K562 (cell line): Measurements from ENCODE around the gene PSAT1. TPM values are rescaled to one million over a fixed set of nuclear protein-coding genes. Genes with fewer than 3 reads are reported as not detected.

Experiments used
- ATAC-seq: fragments of 200-7000 bp; cut with Tn5 transposase; 3 replicates; pipeline ENCODE4 v1.9.1; 2020; ENCODE audit warnings: moderate library complexity
- BruUV-seq: library from RNA; stranded (reverse); fragments of 400-500 nt; replicated peaks from 2 replicates; lab custom pipeline; 2021; lab: Mats Ljungman, UMichigan
- CTCF ChIA-PET: fragments of 300-600 bp; formaldehyde crosslinking; extraction: SDS; loops from one replicate; lab custom pipeline; 2021; ENCODE audit warnings: low intra/inter-chr PET ratio; lab: Yijun Ruan, JAX
- POLR2A ChIA-PET: fragments of 300-600, 350-650 bp; sonication (Branson Sonifier 250); formaldehyde crosslinking; extraction: SDS; loops from one replicate; lab custom pipeline; 2021; ENCODE audit warnings: antibody characterized with exemption, inconsistent platforms; lab: Yijun Ruan, JAX
- DNase-seq, 4 experiments: peaks; one replicate each; pipeline versions ENCODE4 v3.0.0 to v3.0.0-alpha.2; 2011 to 2018; ENCODE audit warnings: low spot score in 3 of 4, mixed read lengths in 3 of 4; ENCODE audit errors: extremely low read depth in 1 of 4
- FAIRE-seq: peaks from 2 replicates; lab custom pipeline; 2011; peaks lifted over from hg19 to GRCh38; lab: Jason Lieb, UNC
- H2AFZ ChIP-seq: 2 replicates; pipeline ENCODE4 v1.6.0; 2011; ENCODE audit warnings: low read depth, low read length, control low read depth, inconsistent platforms
- H3K27ac ChIP-seq: fragments of 200-600 bp; 3 replicates; pipeline ENCODE4 v1.8.0; 2011; ENCODE audit warnings: low read depth, mild to moderate bottlenecking, control low read depth, inconsistent platforms, low read length, moderate library complexity, mixed read lengths; ENCODE audit errors: extremely low read depth
- H3K27me3 ChIP-seq, 2 experiments: fragments of 300-600 bp in 1 of 2; 2 replicates in 1 of 2; 3 replicates in 1 of 2; pipeline versions ENCODE4 v1.6.0 to v1.8.0; 2011; ENCODE audit warnings: inconsistent platforms in 2 of 2, low read length in 2 of 2, mild to moderate bottlenecking in 1 of 2, mixed read lengths in 1 of 2, moderate library complexity in 1 of 2; ENCODE audit not compliant: control insufficient read depth in 2 of 2, insufficient read depth in 2 of 2
- H3K36me3 ChIP-seq: fragments of 300-600 bp; 3 replicates; pipeline ENCODE4 v1.8.0; 2011; ENCODE audit warnings: mild to moderate bottlenecking, low read length, inconsistent platforms; ENCODE audit not compliant: control insufficient read depth, insufficient read depth
- H3K4me1 ChIP-seq, 2 experiments: fragments of 200-600 bp in 1 of 2; replicated peaks in 1 of 2; 2 replicates in 1 of 2; 3 replicates in 1 of 2; pipeline versions ENCODE4 v1.5.1 to v1.8.0; 2011; ENCODE audit warnings: inconsistent platforms in 2 of 2, low read length in 2 of 2, mild to moderate bottlenecking in 1 of 2, mixed read lengths in 1 of 2, moderate library complexity in 1 of 2; ENCODE audit not compliant: control insufficient read depth in 2 of 2, insufficient read depth in 2 of 2
- H3K4me2 ChIP-seq: 2 replicates; pipeline ENCODE4 v1.6.1; 2011; ENCODE audit warnings: low read length, control low read depth, inconsistent platforms, mixed read lengths; ENCODE audit not compliant: insufficient read depth
- H3K4me3 ChIP-seq: fragments of 200-600 bp; sonication (generic), shearing (Covaris generic); 2 replicates; pipeline ENCODE4 v1.5.1; 2016; ENCODE audit warnings: control low read depth, inconsistent platforms
- H3K79me2 ChIP-seq: fragments of 200-600 bp; 3 replicates; pipeline ENCODE4 v1.8.0; 2011; ENCODE audit warnings: low read length, inconsistent platforms; ENCODE audit not compliant: control insufficient read depth, insufficient read depth
- H3K9ac ChIP-seq, 2 experiments: 2 replicates each; pipeline versions ENCODE4 v1.6.0 to v1.6.1; 2011; ENCODE audit warnings: low read depth in 2 of 2, low read length in 2 of 2, control low read depth in 1 of 2, inconsistent platforms in 1 of 2, mild to moderate bottlenecking in 1 of 2, mixed read lengths in 1 of 2; ENCODE audit not compliant: insufficient read depth in 1 of 2
- H3K9me1 ChIP-seq: one replicate; pipeline ENCODE4 v1.6.0; 2011; ENCODE audit warnings: inconsistent platforms, mild to moderate bottlenecking, low read length, moderate library complexity; ENCODE audit not compliant: control insufficient read depth, insufficient read depth
- H3K9me3 ChIP-seq: replicated peaks from 2 replicates; pipeline ENCODE4 v1.5.1; 2011; ENCODE audit warnings: low read depth, low read length, inconsistent platforms; ENCODE audit not compliant: control insufficient read depth, insufficient read depth
- H4K20me1 ChIP-seq: replicated peaks from 2 replicates; pipeline ENCODE4 v1.6.1; 2011; ENCODE audit warnings: low read length, inconsistent platforms, mixed read lengths; ENCODE audit not compliant: control insufficient read depth, insufficient read depth
- CBX5 ChIP-seq: IDR thresholded peaks from 2 replicates; pipeline ENCODE4 v1.6.1; 2014; ENCODE audit warnings: low read depth, borderline replicate concordance
- ELK1 ChIP-seq: sonication (generic); formaldehyde crosslinking; IDR thresholded peaks from 2 replicates; pipeline ENCODE4 v1.8.1; 2022; ENCODE audit warnings: missing genetic modification reagents
- HBP1 ChIP-seq: fragments of 450-650 bp; formaldehyde crosslinking; IDR thresholded peaks from 2 replicates; pipeline ENCODE4 v1.4.0; 2022; ENCODE audit warnings: missing genetic modification characterization
- NFE2 ChIP-seq: IDR thresholded peaks from 2 replicates; pipeline ENCODE4 v1.6.1; 2014; ENCODE audit warnings: antibody characterized with exemption, low read depth
- U2AF2 ChIP-seq: fragments of 200-400 bp; formaldehyde crosslinking; optimal IDR thresholded peaks from 2 replicates; pipeline ENCODE3; 2017; ENCODE audit warnings: low read depth, mild to moderate bottlenecking, low read length
- XRCC3 ChIP-seq: fragments of 450-650 bp; IDR thresholded peaks from 2 replicates; pipeline ENCODE4 v1.6.1; 2017; ENCODE audit warnings: mild to moderate bottlenecking, moderate library complexity
- XRCC5 ChIP-seq: fragments of 200-400 bp; formaldehyde crosslinking; IDR thresholded peaks from 2 replicates; pipeline ENCODE4 v1.6.1; 2017; ENCODE audit warnings: low read depth, mild to moderate bottlenecking, low read length
- ZNF408 ChIP-seq: fragments of 250-450 bp; sonication (Bioruptor Pico); IDR thresholded peaks from 2 replicates; pipeline ENCODE4 v1.4.0; 2020; ENCODE audit warnings: low read depth, mild to moderate bottlenecking, moderate library complexity
- ZNF77 ChIP-seq: fragments of 250-450 bp; sonication (Bioruptor Pico); IDR thresholded peaks from 2 replicates; pipeline ENCODE4 v1.5.0; 2020
- ZNF830 ChIP-seq: fragments of 250-450 bp; sonication (Bioruptor Pico); IDR thresholded peaks from 2 replicates; pipeline ENCODE4 v1.5.0; 2021; ENCODE audit warnings: mild to moderate bottlenecking
- WGBS: fragments of 100-300 bp; shearing (Covaris generic); methylation state at CpG from one replicate; pipeline ENCODE4 v1.1.6; 2016; ENCODE audit warnings: low coverage, mixed read lengths; ENCODE audit not compliant: insufficient coverage; ENCODE audit errors: missing lambda C conversion rate; 5-methylcytosine and 5-hydroxymethylcytosine counted together
- in situ Hi-C: fragments of 300-500 bp; cut with MboI; formaldehyde crosslinking; loops from 4 replicates; pipeline ENCODE4 v1.15.0; 2018; ENCODE audit warnings: inconsistent platforms, mixed read lengths
- intact Hi-C: fragments of 100-400 bp; cut with micrococcal nuclease; formaldehyde crosslinking; loops from 2 replicates; pipeline ENCODE4 v1.14.2; 2022
- polyA plus RNA-seq, 8 experiments: library from polyadenylated mRNA; depleted of rRNA in 4 of 8; stranded (reverse) in 5 of 8; unstranded in 3 of 8; fragments of >200 nt; fragmentation: Nextera tagmentation in 2 of 8; fragmentation: Illumina TruSeq in 1 of 8; extraction: Ambion mirVana in 2 of 8; extraction: Trizol in 1 of 8; gene quantifications; 2 replicates each; pipeline versions ENCODE4 v1.2.1 to v1.2.3, GENCODE V29; 2011 to 2014; ENCODE audit warnings: inconsistent platforms in 1 of 8, missing spikeins in 1 of 8
- total RNA-seq, 7 experiments: library from RNA; depleted of rRNA in 6 of 7; stranded (reverse); fragments of >200 nt in 6 of 7; fragmentation: Illumina TruSeq in 2 of 7; extraction: Trizol in 2 of 7; gene quantifications; 2 replicates each; pipeline versions ENCODE4 v1.2.1 to v1.2.3, GENCODE V29; 2011 to 2021; ENCODE audit warnings: low replicate concordance in 1 of 7
- TF ChIP-seq, protein P1 (sequence below), 2 experiments: fragments of 450-650 bp; IDR thresholded peaks; 2 replicates each; pipeline ENCODE4 v1.6.1; 2018; ENCODE audit warnings: mild to moderate bottlenecking in 2 of 2, low read depth in 1 of 2; ENCODE audit not compliant: partially characterized antibody in 2 of 2
- TF ChIP-seq, protein P2 (sequence below): IDR thresholded peaks from 2 replicates; pipeline ENCODE4 v1.6.1; 2012; ENCODE audit warnings: low read depth, low read length, improper control_type of control experiment, borderline replicate concordance

PSAT1 gene
- total and polyA plus RNA-seq, 9 of the 15 experiments (the other 6 are each of a cell fraction or from before 2014, with no cell fraction given): 29.7 to 151 (median 98.3) TPM

DNA sequence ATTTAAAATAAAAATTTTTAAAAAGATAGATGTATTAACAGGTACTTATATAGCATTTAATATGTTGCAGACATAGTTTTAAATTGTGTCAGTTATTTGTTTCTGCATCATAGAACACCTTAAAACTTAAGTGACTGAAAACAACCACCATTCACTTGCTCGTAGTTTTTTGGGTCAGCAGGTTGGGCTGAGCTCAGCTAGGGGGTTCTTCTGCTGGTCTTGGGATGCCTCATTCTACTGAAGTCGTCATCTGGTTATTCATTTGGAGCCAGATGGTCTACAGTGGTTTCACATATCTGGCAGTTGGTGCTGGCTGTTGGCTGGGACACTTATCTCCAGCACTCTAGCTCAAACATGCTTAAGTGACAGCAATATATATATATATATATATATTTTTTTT lies 29.6 kb downstream of the PSAT1 start:
- Histone ChIP-seq H3K4me1 (peaks cover 0 to 15% of the 10 kb centered on the region in 2 experiments; a peak in 3 of 5 replicates), H3K27ac (no peak overlapping the region), H3K36me3 (peaks cover 21% of the 10 kb centered on the region), H3K79me2 (no peaks in the 10 kb centered on the region), H3K4me2 (no peak overlapping the region), H3K9ac (no peak overlapping the region), H4K20me1 (peaks cover 13% of the 10 kb centered on the region), H3K9me3 (no peaks in the 10 kb centered on the region), H3K4me3 (no peak overlapping the region), H3K9me1 (no peaks in the 10 kb centered on the region), H3K27me3 (no peaks in the 10 kb centered on the region), H2AFZ (no peak overlapping the region)
- TF ChIP-seq HBP1 (no peak), ZNF77 (CRISPR knock-in tag) (no peak), XRCC3 (no peak), ELK1 (CRISPR knock-in tag) (no peak), U2AF2 (no peak), NFE2 (no peak), CBX5 (no peak), XRCC5 (no peak), ZNF408 (CRISPR knock-in tag) (no peak), ZNF830 (CRISPR knock-in tag) (no peak)
- TF ChIP-seq, protein P1, sequence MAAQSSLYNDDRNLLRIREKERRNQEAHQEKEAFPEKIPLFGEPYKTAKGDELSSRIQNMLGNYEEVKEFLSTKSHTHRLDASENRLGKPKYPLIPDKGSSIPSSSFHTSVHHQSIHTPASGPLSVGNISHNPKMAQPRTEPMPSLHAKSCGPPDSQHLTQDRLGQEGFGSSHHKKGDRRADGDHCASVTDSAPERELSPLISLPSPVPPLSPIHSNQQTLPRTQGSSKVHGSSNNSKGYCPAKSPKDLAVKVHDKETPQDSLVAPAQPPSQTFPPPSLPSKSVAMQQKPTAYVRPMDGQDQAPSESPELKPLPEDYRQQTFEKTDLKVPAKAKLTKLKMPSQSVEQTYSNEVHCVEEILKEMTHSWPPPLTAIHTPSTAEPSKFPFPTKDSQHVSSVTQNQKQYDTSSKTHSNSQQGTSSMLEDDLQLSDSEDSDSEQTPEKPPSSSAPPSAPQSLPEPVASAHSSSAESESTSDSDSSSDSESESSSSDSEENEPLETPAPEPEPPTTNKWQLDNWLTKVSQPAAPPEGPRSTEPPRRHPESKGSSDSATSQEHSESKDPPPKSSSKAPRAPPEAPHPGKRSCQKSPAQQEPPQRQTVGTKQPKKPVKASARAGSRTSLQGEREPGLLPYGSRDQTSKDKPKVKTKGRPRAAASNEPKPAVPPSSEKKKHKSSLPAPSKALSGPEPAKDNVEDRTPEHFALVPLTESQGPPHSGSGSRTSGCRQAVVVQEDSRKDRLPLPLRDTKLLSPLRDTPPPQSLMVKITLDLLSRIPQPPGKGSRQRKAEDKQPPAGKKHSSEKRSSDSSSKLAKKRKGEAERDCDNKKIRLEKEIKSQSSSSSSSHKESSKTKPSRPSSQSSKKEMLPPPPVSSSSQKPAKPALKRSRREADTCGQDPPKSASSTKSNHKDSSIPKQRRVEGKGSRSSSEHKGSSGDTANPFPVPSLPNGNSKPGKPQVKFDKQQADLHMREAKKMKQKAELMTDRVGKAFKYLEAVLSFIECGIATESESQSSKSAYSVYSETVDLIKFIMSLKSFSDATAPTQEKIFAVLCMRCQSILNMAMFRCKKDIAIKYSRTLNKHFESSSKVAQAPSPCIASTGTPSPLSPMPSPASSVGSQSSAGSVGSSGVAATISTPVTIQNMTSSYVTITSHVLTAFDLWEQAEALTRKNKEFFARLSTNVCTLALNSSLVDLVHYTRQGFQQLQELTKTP (IDR thresholded peaks at IDR 0.05; ENCODE audit: low read depth in 1 of 2, partially characterized antibody in 2 of 2): no peak
- TF ChIP-seq, protein P2, sequence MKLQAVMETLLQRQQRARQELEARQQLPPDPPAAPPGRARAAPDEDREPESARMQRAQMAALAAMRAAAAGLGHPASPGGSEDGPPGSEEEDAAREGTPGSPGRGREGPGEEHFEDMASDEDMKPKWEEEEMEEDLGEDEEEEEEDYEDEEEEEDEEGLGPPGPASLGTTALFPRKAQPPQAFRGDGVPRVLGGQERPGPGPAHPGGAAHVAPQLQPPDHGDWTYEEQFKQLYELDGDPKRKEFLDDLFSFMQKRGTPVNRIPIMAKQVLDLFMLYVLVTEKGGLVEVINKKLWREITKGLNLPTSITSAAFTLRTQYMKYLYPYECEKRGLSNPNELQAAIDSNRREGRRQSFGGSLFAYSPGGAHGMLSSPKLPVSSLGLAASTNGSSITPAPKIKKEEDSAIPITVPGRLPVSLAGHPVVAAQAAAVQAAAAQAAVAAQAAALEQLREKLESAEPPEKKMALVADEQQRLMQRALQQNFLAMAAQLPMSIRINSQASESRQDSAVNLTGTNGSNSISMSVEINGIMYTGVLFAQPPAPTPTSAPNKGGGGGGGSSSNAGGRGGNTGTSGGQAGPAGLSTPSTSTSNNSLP: no peak
- POLR2A ChIA-PET: no interaction called here
- DNase-seq (no peak), FAIRE-seq (no peak), ATAC-seq (no peak)
- in situ Hi-C loops: no loop called here
- WGBS: 40% methylated on average over 1 of the region's 2 CpGs
- no TSS peak for BruUV-seq
- intact Hi-C loops: no loop called here
- CTCF ChIA-PET: no interaction called here
